ENCODE results near the gene TMPRSS4. TPM values are rescaled to one million over a fixed set of nuclear protein-coding genes. Genes with fewer than 3 reads are reported as not detected.

TMPRSS4 gene
- total RNA-seq, 1 experiment from 2014 or later, result 1.5 TPM

DNA sequence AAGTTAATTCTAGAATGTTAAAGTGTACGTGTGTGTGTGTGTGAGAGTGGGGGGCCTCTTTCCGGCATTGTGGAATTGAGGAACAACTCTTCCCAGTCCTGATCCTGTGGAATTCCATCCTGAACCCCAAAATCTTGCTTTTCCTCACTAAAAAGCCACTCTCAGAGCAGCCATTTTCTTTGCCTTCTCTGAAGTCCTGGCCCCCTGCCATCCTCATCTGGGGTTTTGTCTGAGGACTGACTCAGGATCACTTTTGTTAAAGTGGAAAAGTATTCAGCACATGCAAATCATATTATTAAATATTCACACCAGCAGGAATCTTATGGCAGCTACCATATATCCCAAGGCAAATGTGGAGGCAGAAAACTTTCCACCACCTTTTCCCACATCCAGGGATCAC lies 72.0 kb downstream of the TMPRSS4 start:
- Histone ChIP-seq H3K9ac (ENCODE audit: low read length) (no peak overlapping the region), H2AFZ (ENCODE audit: low read length) (no peak overlapping the region), H3K4me1 (ENCODE audit: insufficient read depth, low read length) (peaks cover 15% of the 10 kb centered on the region; the same call in 1 of the 2 replicates), H3K4me2 (ENCODE audit: low read length) (no peak overlapping the region), H3F3A (ENCODE audit: low read length, unreplicated experiment) (no peaks in the 10 kb centered on the region), H3K27ac (ENCODE audit: low read length) (no peak overlapping the region), H4K20me1 (ENCODE audit: low read length) (no peaks in the 10 kb centered on the region), H3K36me3 (ENCODE audit: low read depth, low read length) (no peaks in the 10 kb centered on the region), H3K4me3 (ENCODE audit: low read length) (no peak overlapping the region), H3K27me3 (ENCODE audit: low read length) (peaks cover 55% of the 10 kb centered on the region), H3K9me3 (ENCODE audit: low read length) (no peaks in the 10 kb centered on the region), H3K79me2 (ENCODE audit: low read length) (no peaks in the 10 kb centered on the region), H3K9me2 (replicated peaks; ENCODE audit: low read length) (no peaks in the 10 kb centered on the region)
- POLR2A ChIA-PET (ENCODE audit: unreplicated experiment), result no interaction called here
- ATAC-seq (no peak), DNase-seq (no peak)
- CTCF ChIA-PET, result no interaction called here
- BruUV-seq (replicated peaks), result no TSS peak
- intact Hi-C loops (cut with micrococcal nuclease), result loop anchor here (5.0 kb wide), 1 partner anchor 338 kb away; no protein-coding TSS in a partner anchor
- no peak for TF ChIP-seq EZH2phosphoT487 (IDR thresholded peaks at IDR 0.05; ENCODE audit: borderline replicate concordance, low read length)
- no peak for TF ChIP-seq CTCF (conservative IDR thresholded peaks at IDR 0.05; ENCODE audit: low read depth, low read length)
- TF ChIP-seq EZH2 (IDR thresholded peaks at IDR 0.05; ENCODE audit: low read length, unreplicated experiment), result no peak

DNA sequence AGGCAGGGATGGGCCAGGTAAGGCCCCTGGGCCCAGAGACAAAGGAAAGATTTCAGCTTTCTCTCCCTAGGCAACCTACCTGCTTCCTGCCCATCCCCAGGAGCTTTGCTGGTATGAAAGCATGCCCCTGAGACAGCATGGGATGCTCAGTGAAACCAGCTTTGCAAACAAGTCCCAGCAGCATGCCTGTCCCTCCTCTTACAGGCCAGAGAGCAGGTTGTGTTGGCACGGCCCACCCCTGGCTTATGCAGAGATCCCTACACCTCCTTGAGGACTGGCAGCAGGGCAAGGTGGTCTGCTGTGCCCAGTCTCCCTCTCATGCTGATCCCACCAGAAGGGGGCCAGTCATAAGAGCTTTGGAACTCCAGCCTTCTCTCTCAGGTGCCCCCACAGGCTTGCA lies 72.6 kb downstream of the TMPRSS4 start:
- no peak for ATAC-seq
- Histone ChIP-seq H3K4me1 (ENCODE audit: insufficient read depth, low read length) (peaks cover 15% of the 10 kb centered on the region; the same call in 1 of the 2 replicates), H3K9me2 (replicated peaks; ENCODE audit: low read length) (no peaks in the 10 kb centered on the region), H3K27me3 (ENCODE audit: low read length) (peaks cover 55% of the 10 kb centered on the region), H3K4me3 (ENCODE audit: low read length) (no peak overlapping the region), H3K79me2 (ENCODE audit: low read length) (no peaks in the 10 kb centered on the region), H3K9me3 (ENCODE audit: low read length) (no peaks in the 10 kb centered on the region), H3K9ac (ENCODE audit: low read length) (no peak overlapping the region), H3K27ac (ENCODE audit: low read length) (no peak overlapping the region), H3K4me2 (ENCODE audit: low read length) (no peak overlapping the region), H2AFZ (ENCODE audit: low read length) (no peak overlapping the region), H4K20me1 (ENCODE audit: low read length) (no peaks in the 10 kb centered on the region), H3F3A (ENCODE audit: low read length, unreplicated experiment) (no peaks in the 10 kb centered on the region), H3K36me3 (ENCODE audit: low read depth, low read length) (no peaks in the 10 kb centered on the region)
- intact Hi-C loops (cut with micrococcal nuclease), result loop anchor here (5.0 kb wide), 1 partner anchor 338 kb away; no protein-coding TSS in a partner anchor
- no peak for DNase-seq
- BruUV-seq (replicated peaks), result no TSS peak
- POLR2A ChIA-PET (ENCODE audit: unreplicated experiment), result no interaction called here
- TF ChIP-seq EZH2phosphoT487 (IDR thresholded peaks at IDR 0.05; ENCODE audit: borderline replicate concordance, low read length), result no peak
- no peak for TF ChIP-seq CTCF (conservative IDR thresholded peaks at IDR 0.05; ENCODE audit: low read depth, low read length)
- no peak for TF ChIP-seq EZH2 (IDR thresholded peaks at IDR 0.05; ENCODE audit: low read length, unreplicated experiment)
- CTCF ChIA-PET, result no interaction called here

GRCh38 chr11:118151431-118151830 lies 74.6 kb downstream of the TMPRSS4 start:
- H2AFZ ChIP-seq (ENCODE audit: low read length), result no peak overlapping the region
- H3K9me2 ChIP-seq (replicated peaks; ENCODE audit: low read length), result no peaks in the 10 kb centered on the region
- ChIA-PET CTCF (no interaction called here), POLR2A (ENCODE audit: unreplicated experiment) (no interaction called here)
- H3K36me3 ChIP-seq (ENCODE audit: low read depth, low read length), result no peaks in the 10 kb centered on the region
- H3K9ac ChIP-seq (ENCODE audit: low read length), result no peak overlapping the region
- no peak overlapping the region for H3K27ac ChIP-seq (ENCODE audit: low read length)
- BruUV-seq (replicated peaks), result no TSS peak
- H3K4me1 ChIP-seq (ENCODE audit: insufficient read depth, low read length), result peaks cover 15% of the 10 kb centered on the region; the same call in 1 of the 2 replicates
- H3K4me3 ChIP-seq (ENCODE audit: low read length), result no peak overlapping the region
- intact Hi-C loops (cut with micrococcal nuclease), result no loop called here
- peak; percentile 34 for DNase-seq
- peak; percentile 11 for ATAC-seq
- H3K9me3 ChIP-seq (ENCODE audit: low read length), result no peaks in the 10 kb centered on the region
- no peak for TF ChIP-seq CTCF (conservative IDR thresholded peaks at IDR 0.05; ENCODE audit: low read depth, low read length)
- no peak for TF ChIP-seq EZH2 (IDR thresholded peaks at IDR 0.05; ENCODE audit: low read length, unreplicated experiment)
- TF ChIP-seq EZH2phosphoT487 (IDR thresholded peaks at IDR 0.05; ENCODE audit: borderline replicate concordance, low read length), result no peak
- H3K27me3 ChIP-seq (ENCODE audit: low read length), result peaks cover 64% of the 10 kb centered on the region
- no peaks in the 10 kb centered on the region for H3F3A ChIP-seq (ENCODE audit: low read length, unreplicated experiment)
- no peaks in the 10 kb centered on the region for H3K79me2 ChIP-seq (ENCODE audit: low read length)
- no peaks in the 10 kb centered on the region for H4K20me1 ChIP-seq (ENCODE audit: low read length)
- H3K4me2 ChIP-seq (ENCODE audit: low read length), result no peak overlapping the region

All from PC-3 (cell line).